CD4-positive, alpha-beta memory T cell (primary cell): ENCODE results near the gene SNU13. TPM values are rescaled to one million over a fixed set of nuclear protein-coding genes. Genes with fewer than 3 reads are reported as not detected.
A peak's percentile ranks its signal among the peaks of the same experiment; 100 is the strongest.
"Not testable (repeated sequence)": the region's sequence is repeated elsewhere in the genome, so short reads cannot be mapped to it uniquely, and the experiment has no call there.

Source experiments
- CTCF ChIA-PET: fragments of 350-600 bp; sonication (Branson Sonifier 250); formaldehyde crosslinking; loops from one replicate; lab custom pipeline; 2021; ENCODE audit warnings: inconsistent platforms; ENCODE audit not compliant: partially characterized antibody; lab: Charles Lee
- POLR2A ChIA-PET: fragments of 350-600 bp; sonication (Branson Sonifier 250); formaldehyde crosslinking; loops from one replicate; lab custom pipeline; 2021; ENCODE audit not compliant: partially characterized antibody; lab: Charles Lee
- DNase-seq, 5 donors: peaks; one replicate each; pipeline versions ENCODE4 v3.0.0 to v3.0.0-alpha.2; 2020 to 2022; ENCODE audit warnings: mixed read lengths in 1 of 5
- H3K27ac ChIP-seq: one replicate; pipeline ENCODE4 v1.7.0; 2013; ENCODE audit warnings: low read depth, low read length
- H3K27me3 ChIP-seq: 2 replicates; pipeline ENCODE4 v1.7.0; 2013; ENCODE audit warnings: mild to moderate bottlenecking, low read length, moderate library complexity; ENCODE audit not compliant: insufficient read depth
- H3K36me3 ChIP-seq: 2 replicates; pipeline ENCODE4 v1.7.0; 2013; ENCODE audit warnings: mild to moderate bottlenecking, low read length, moderate library complexity; ENCODE audit not compliant: insufficient read depth
- H3K4me1 ChIP-seq: 2 replicates; pipeline ENCODE4 v1.7.0; 2013; ENCODE audit warnings: mild to moderate bottlenecking, low read length, moderate library complexity; ENCODE audit not compliant: insufficient read depth
- H3K4me3 ChIP-seq, 2 donors: one replicate each; pipeline ENCODE4 v1.7.0; 2013; ENCODE audit warnings: low read length in 2 of 2, mild to moderate bottlenecking in 1 of 2
- H3K9me3 ChIP-seq, 2 donors: one replicate each; pipeline ENCODE4 v1.7.0; 2013; ENCODE audit warnings: low read length in 2 of 2, control low read depth in 1 of 2; ENCODE audit not compliant: control insufficient read depth in 1 of 2
- H3K27ac Mint-ChIP-seq, 7 donors: one replicate each; pipeline ENCODE4 v1.8.0; 2020 to 2021; ENCODE audit warnings: mixed read lengths in 7 of 7, mild to moderate bottlenecking in 6 of 7, inconsistent platforms in 3 of 7, moderate library complexity in 3 of 7
- H3K27me3 Mint-ChIP-seq, 2 donors: one replicate each; pipeline ENCODE4 v1.8.0; 2020 to 2021; ENCODE audit warnings: mixed read lengths in 2 of 2
- H3K36me3 Mint-ChIP-seq, 2 donors: one replicate each; pipeline ENCODE4 v1.8.0; 2020 to 2021; ENCODE audit warnings: mixed read lengths in 2 of 2, inconsistent platforms in 1 of 2, mild to moderate bottlenecking in 1 of 2
- H3K4me1 Mint-ChIP-seq, 4 donors: one replicate each; pipeline ENCODE4 v1.8.0; 2020 to 2021; ENCODE audit warnings: mixed read lengths in 4 of 4, mild to moderate bottlenecking in 1 of 4
- H3K4me3 Mint-ChIP-seq, 8 donors: one replicate each; pipeline ENCODE4 v1.8.0; 2020 to 2021; ENCODE audit warnings: mixed read lengths in 8 of 8, mild to moderate bottlenecking in 7 of 8, moderate library complexity in 6 of 8, inconsistent platforms in 3 of 8
- H3K9me3 Mint-ChIP-seq, 8 donors: one replicate each; pipeline ENCODE4 v1.8.0; 2020 to 2021; ENCODE audit warnings: mixed read lengths in 8 of 8, mild to moderate bottlenecking in 5 of 8, inconsistent platforms in 3 of 8, moderate library complexity in 1 of 8
- intact Hi-C: fragments of 100-400 bp; cut with micrococcal nuclease; formaldehyde crosslinking; loops from one replicate; pipeline ENCODE4 v1.15.1; 2023
- polyA plus RNA-seq, 2 donors: library from polyadenylated mRNA; unstranded; fragments of 300-500 nt; fragmentation: Illumina TruSeq; gene quantifications; one replicate each; pipeline ENCODE4 v1.2.3, GENCODE V29; 2021
- total RNA-seq, 2 experiments: library from RNA; stranded (reverse); gene quantifications; one replicate each; pipeline ENCODE4 v1.2.3, GENCODE V29; 2021

The SNU13 gene
- total and polyA plus RNA-seq, 4 experiments from 2014 or later, result 123 to 298 (median 210) TPM

DNA sequence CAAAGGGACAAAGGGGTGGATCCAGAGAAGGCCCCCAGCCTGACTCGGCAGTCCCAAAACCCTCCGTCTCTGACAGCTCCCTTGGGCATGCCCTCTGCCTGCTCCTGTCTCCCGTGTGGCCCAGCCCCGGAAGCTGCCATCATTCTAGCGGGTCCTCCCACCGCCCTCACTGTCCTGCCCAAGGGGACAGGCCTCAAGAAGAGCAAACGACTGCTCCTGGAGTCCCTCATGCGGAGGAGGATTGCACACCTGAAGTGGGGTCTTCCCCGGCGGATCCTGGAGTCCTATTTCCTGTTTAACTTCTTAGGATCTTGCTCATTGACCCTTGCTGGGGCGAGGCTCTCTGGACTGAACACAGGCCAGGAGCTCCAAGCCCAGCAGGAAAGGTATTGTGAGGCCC lies 8.0 kb upstream of the SNU13 start:
- H3K4me1 ChIP-seq, result peaks cover 14% of the 10 kb centered on the region
- peaks cover 9 to 20% (median 12%) of the 10 kb centered on the region in 4 donors for H3K4me1 Mint-ChIP-seq
- H3K36me3 Mint-ChIP-seq, result peaks cover 0 to 4% of the 10 kb centered on the region in 2 donors
- H3K4me3 ChIP-seq, result no peak overlapping the region
- peak overlapping the region; percentile 2 for H3K27ac ChIP-seq
- H3K27ac Mint-ChIP-seq, result peak overlapping the region in 6 of 7 donors; percentile 51 to 88 (median 80)
- H3K4me3 Mint-ChIP-seq, result peak overlapping the region in 1 of 8 donors; percentile 84
- H3K27me3 ChIP-seq, result no peaks in the 10 kb centered on the region
- ChIA-PET POLR2A (interaction anchor here (0.8 to 4.4 kb wide), 12 partner anchors 9 to 918 kb away, joined by 3 to 73 read pairs (median 5); partner anchors contain the start of genes CCDC134, POLDIP3 and SNU13), CTCF (interaction anchor here (0.8 to 5.5 kb wide), 50 partner anchors 9 to 771 kb away, joined by 3 to 143 read pairs (median 5); partner anchors contain the start of genes CCDC134, CENPM, SNU13 and TNFRSF13C)
- no peaks in the 10 kb centered on the region for H3K9me3 ChIP-seq
- intact Hi-C loops, result loop anchor here (1.0 to 5.0 kb wide), 5 partner anchors 30 to 261 kb away; partner anchors contain the start of gene CCDC134
- H3K27me3 Mint-ChIP-seq, result no peaks in the 10 kb centered on the region
- no peaks in the 10 kb centered on the region for H3K9me3 Mint-ChIP-seq
- peaks cover 7% of the 10 kb centered on the region for H3K36me3 ChIP-seq
- DNase-seq, result no peak

GRCh38 chr22:41695211-41695610 lies 6.5 kb upstream of the SNU13 start:
- H3K9me3 Mint-ChIP-seq, result no peaks in the 10 kb centered on the region
- peaks cover 11 to 25% (median 17%) of the 10 kb centered on the region in 4 donors for H3K4me1 Mint-ChIP-seq
- POLR2A ChIA-PET, result no interaction called here
- CTCF ChIA-PET, result interaction anchor here (5.5 kb wide), 1 partner anchor 29 kb away, joined by 59 read pairs; no protein-coding TSS in a partner anchor
- H3K4me3 ChIP-seq, result no peak overlapping the region
- peaks cover 14% of the 10 kb centered on the region for H3K4me1 ChIP-seq
- DNase-seq, result no peak
- H3K27me3 ChIP-seq, result no peaks in the 10 kb centered on the region
- no peak overlapping the region for H3K27ac ChIP-seq
- H3K9me3 ChIP-seq, result no peaks in the 10 kb centered on the region
- peaks cover 7% of the 10 kb centered on the region for H3K36me3 ChIP-seq
- H3K27me3 Mint-ChIP-seq, result no peaks in the 10 kb centered on the region
- H3K4me3 Mint-ChIP-seq, result no peak overlapping the region
- intact Hi-C loops, result loop anchor here (5.0 kb wide), 1 partner anchor 107 kb away; the partner anchor contains the start of gene CCDC134
- H3K27ac Mint-ChIP-seq, result no peak overlapping the region
- H3K36me3 Mint-ChIP-seq, result peaks cover 0 to 6% of the 10 kb centered on the region in 2 donors

DNA sequence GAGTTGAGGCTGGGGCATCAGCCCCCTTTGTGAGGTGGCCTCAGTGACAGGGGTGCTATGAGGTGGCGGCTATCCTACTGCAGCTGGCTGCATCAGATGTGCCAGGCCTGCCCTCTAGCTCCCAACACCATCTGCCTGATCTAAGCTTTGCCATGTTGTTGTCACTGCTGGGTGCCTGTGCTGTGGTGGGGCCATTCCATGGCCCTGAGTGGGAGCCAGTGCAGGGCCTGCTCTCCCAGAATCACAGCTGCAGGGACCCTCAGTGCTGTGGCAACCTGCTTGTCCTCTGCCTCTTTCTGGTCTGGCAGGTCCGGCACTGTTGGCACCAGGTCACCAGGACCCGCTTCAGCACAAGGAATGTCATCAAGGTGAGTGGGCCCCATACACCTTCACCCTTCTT lies 1.8 kb upstream of the SNU13 start:
- intact Hi-C loops, result no loop called here
- Mint-ChIP-seq H3K36me3 (peaks cover 0 to 17% of the 10 kb centered on the region in 2 donors), H3K9me3 (no peaks in the 10 kb centered on the region), H3K4me1 (peaks cover 18 to 40% (median 29%) of the 10 kb centered on the region in 4 donors), H3K27me3 (no peaks in the 10 kb centered on the region), H3K27ac (peak overlapping the region; percentile 81 to 99 (median 98)), H3K4me3 (peak overlapping the region; percentile 33 to 97 (median 74))
- ChIA-PET CTCF (no interaction called here), POLR2A (interaction anchor here (4.0 kb wide), 1 partner anchor 23 kb away, joined by 68 read pairs; no protein-coding TSS in a partner anchor)
- H3K4me3 ChIP-seq, result no peak overlapping the region
- H3K4me1 ChIP-seq, result peaks cover 27% of the 10 kb centered on the region
- H3K36me3 ChIP-seq, result peaks cover 7% of the 10 kb centered on the region
- H3K27me3 ChIP-seq, result no peaks in the 10 kb centered on the region
- no peaks in the 10 kb centered on the region for H3K9me3 ChIP-seq
- no peak for DNase-seq
- no peak overlapping the region for H3K27ac ChIP-seq

- ChIA-PET CTCF (interaction anchor here (3.7 to 4.8 kb wide), 2 partner anchors 10 to 22 kb away, joined by 39 to 44 read pairs; partner anchors contain the start of gene MEI1), POLR2A (interaction anchor here (0.6 to 4.0 kb wide), 24 partner anchors 8 to 756 kb away, joined by 3 to 73 read pairs (median 8); partner anchors contain the start of genes CCDC134, CENPM, DESI1 and MEI1)
- Mint-ChIP-seq H3K27ac (peak overlapping the region; percentile 95 to 99 (median 98)), H3K27me3 (no peaks in the 10 kb centered on the region), H3K4me3 (peak overlapping the region; percentile 94 to 99 (median 97)), H3K4me1 (peaks cover 21 to 51% (median 33%) of the 10 kb centered on the region in 4 donors), H3K36me3 (peaks cover 0 to 17% of the 10 kb centered on the region in 2 donors), H3K9me3 (no peaks in the 10 kb centered on the region)
- Histone ChIP-seq H3K36me3 (no peaks in the 10 kb centered on the region), H3K4me3 (peak overlapping the region; percentile 75 to 96), H3K4me1 (peaks cover 43% of the 10 kb centered on the region), H3K9me3 (no peaks in the 10 kb centered on the region), H3K27me3 (no peaks in the 10 kb centered on the region), H3K27ac (peak overlapping the region; percentile 95)
- intact Hi-C loops, result loop anchor here (1.0 to 10.0 kb wide), 4 partner anchors 22 to 387 kb away; partner anchors contain the start of genes NAGA, PHETA2 and SMDT1
- DNase-seq, result no peak
Observed at GRCh38 chr22:41687901-41688364, 734 bp downstream of the SNU13 start.

DNA sequence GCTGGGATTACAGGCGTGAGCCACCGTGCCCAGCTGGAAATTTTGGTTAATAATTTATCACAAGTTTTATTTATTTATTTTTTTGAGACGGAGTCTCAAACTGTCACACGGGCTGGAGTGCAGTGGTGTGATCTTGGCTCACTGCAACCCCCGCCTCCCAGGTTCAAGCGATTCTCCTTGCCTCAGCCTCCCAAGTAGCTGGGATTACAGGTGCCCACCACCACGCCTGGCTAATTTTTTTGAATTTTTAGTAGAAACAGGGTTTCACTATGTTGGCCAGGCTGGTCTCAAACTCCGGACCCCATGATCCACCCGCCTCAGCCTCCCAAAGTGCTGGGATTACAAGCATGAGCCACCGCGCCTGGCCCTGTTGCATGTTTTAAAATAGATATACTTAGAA lies 1.8 kb downstream of the SNU13 start:
- intact Hi-C loops, result loop anchor here (10.0 kb wide), 1 partner anchor 388 kb away; the partner anchor contains the start of genes NAGA, PHETA2 and SMDT1
- H3K27ac Mint-ChIP-seq, result peak overlapping the region in 5 of 7 donors; percentile 42 to 99 (median 98)

DNA sequence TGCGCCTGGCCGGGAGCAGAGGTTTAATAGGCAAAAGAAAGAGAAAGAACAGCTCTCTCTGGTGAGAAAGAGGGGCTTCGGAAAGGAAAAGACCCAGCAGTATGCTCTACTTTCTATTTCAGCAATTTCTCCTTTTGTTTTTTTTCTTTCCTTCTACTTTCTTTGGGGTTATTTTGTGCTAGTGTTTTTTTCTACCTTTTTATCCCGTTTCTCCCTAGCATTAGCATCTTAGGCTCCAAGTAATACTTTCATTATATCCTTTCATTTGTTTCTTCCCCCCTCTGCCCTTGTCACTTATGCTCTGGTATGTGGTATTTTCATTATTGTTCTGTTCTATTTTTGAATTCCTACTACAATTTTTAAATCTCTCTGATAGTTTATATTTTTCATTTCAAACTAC lies 4.5 kb downstream of the SNU13 start:
- H3K9me3 ChIP-seq, result no peaks in the 10 kb centered on the region
- peaks cover 59% of the 10 kb centered on the region for H3K4me1 ChIP-seq
- Mint-ChIP-seq H3K27me3 (no peaks in the 10 kb centered on the region), H3K9me3 (peaks cover 0 to 3% (median 0%) of the 10 kb centered on the region in 8 donors), H3K4me1 (peaks cover 21 to 60% (median 39%) of the 10 kb centered on the region in 4 donors), H3K27ac (peak overlapping the region; percentile 47 to 99 (median 85)), H3K36me3 (peaks cover 16 to 45% of the 10 kb centered on the region in 2 donors), H3K4me3 (peak overlapping the region in 2 of 8 donors; percentile 3 to 45)
- ChIA-PET CTCF (interaction anchor here (2.3 kb wide), 1 partner anchor 13 kb away, joined by 6 read pairs; no protein-coding TSS in a partner anchor), POLR2A (interaction anchor here (1.5 kb wide), 1 partner anchor 13 kb away, joined by 6 read pairs; no protein-coding TSS in a partner anchor)
- DNase-seq, result no peak
- no peak overlapping the region for H3K27ac ChIP-seq
- no peak overlapping the region for H3K4me3 ChIP-seq
- no peaks in the 10 kb centered on the region for H3K27me3 ChIP-seq
- intact Hi-C loops, result loop anchor here (10.0 kb wide), 1 partner anchor 391 kb away; the partner anchor contains the start of genes NAGA, PHETA2 and SMDT1
- H3K36me3 ChIP-seq, result no peaks in the 10 kb centered on the region

More for the DNA sequence above, 1.8 kb downstream of the SNU13 start:
- H3K9me3 Mint-ChIP-seq, H3K4me3 ChIP-seq, DNase-seq, H3K27ac ChIP-seq, H3K36me3 ChIP-seq, H3K27me3 Mint-ChIP-seq, H3K9me3 ChIP-seq, H3K27me3 ChIP-seq: not testable (repeated sequence)
- Mint-ChIP-seq H3K4me3 (peak overlapping the region in 7 of 8 donors; percentile 94 to 99 (median 97)), H3K4me1 (peaks cover 24 to 61% (median 39%) of the 10 kb centered on the region in 4 donors), H3K36me3 (peaks cover 3 to 26% of the 10 kb centered on the region in 2 donors)
- POLR2A ChIA-PET, result interaction anchor here (1.0 to 4.0 kb wide), 6 partner anchors 11 to 252 kb away, joined by 3 to 73 read pairs (median 33); partner anchors contain the start of genes DESI1, MEI1 and XRCC6
- H3K4me1 ChIP-seq, result peaks cover 45% of the 10 kb centered on the region
- CTCF ChIA-PET, result interaction anchor here (3.7 to 4.8 kb wide), 2 partner anchors 11 to 21 kb away, joined by 39 to 44 read pairs; partner anchors contain the start of gene MEI1
